HFF-Myc (cell line): ENCODE data around the gene NUP62.

ENCODE experiments used
- DNase-seq: peaks from one replicate; pipeline ENCODE4 v3.0.0-alpha.2; 2011; ENCODE audit warnings: low read depth; ENCODE audit errors: extremely low read depth
- H3K4me3 ChIP-seq: replicated peaks from 2 replicates; pipeline ENCODE4 v1.5.1; 2011; ENCODE audit warnings: low read depth, mild to moderate bottlenecking, control low read depth, low read length
- TF ChIP-seq, protein P1 (sequence below): IDR thresholded peaks from 2 replicates; pipeline ENCODE4 v1.5.1; 2012; ENCODE audit warnings: mild to moderate bottlenecking, low read depth, low read length, control low read depth; ENCODE audit errors: missing control alignments

NUP62 gene

DNA sequence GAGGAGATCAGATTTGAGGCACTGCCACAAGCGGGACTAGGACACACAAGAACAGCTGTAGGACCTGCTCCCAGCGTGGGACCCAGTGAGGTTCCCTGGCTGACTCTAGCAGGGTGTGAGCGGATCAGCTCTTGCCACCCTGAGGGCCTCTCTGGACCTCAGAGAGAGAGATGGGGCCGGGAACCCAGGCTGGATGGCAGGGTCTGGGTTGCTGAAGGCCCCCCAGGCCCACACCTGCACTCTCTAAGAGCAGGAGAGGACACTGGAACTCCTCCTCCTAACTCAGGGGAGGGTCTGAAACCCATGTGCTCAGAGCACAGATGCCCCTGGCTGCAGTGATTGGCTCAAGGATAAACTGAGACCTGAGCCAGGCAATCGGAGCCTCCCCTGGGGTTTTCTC is 19.1 kb downstream of the NUP62 start:
- DNase-seq: no peak
- TF ChIP-seq, protein P1, sequence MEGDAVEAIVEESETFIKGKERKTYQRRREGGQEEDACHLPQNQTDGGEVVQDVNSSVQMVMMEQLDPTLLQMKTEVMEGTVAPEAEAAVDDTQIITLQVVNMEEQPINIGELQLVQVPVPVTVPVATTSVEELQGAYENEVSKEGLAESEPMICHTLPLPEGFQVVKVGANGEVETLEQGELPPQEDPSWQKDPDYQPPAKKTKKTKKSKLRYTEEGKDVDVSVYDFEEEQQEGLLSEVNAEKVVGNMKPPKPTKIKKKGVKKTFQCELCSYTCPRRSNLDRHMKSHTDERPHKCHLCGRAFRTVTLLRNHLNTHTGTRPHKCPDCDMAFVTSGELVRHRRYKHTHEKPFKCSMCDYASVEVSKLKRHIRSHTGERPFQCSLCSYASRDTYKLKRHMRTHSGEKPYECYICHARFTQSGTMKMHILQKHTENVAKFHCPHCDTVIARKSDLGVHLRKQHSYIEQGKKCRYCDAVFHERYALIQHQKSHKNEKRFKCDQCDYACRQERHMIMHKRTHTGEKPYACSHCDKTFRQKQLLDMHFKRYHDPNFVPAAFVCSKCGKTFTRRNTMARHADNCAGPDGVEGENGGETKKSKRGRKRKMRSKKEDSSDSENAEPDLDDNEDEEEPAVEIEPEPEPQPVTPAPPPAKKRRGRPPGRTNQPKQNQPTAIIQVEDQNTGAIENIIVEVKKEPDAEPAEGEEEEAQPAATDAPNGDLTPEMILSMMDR: no peak
- H3K4me3 ChIP-seq: no peak overlapping the region

GRCh38 chr19:49908480-49909420 is 20.6 kb downstream of the NUP62 start:
- DNase-seq: no peak
- H3K4me3 ChIP-seq: no peak overlapping the region
- TF ChIP-seq, protein P1: no peak

- H3K4me3 ChIP-seq: no peak overlapping the region
- TF ChIP-seq, protein P1: no peak
- DNase-seq: no peak
Measured at GRCh38 chr19:49907745-49908446, 21.4 kb downstream of the NUP62 start.

DNA sequence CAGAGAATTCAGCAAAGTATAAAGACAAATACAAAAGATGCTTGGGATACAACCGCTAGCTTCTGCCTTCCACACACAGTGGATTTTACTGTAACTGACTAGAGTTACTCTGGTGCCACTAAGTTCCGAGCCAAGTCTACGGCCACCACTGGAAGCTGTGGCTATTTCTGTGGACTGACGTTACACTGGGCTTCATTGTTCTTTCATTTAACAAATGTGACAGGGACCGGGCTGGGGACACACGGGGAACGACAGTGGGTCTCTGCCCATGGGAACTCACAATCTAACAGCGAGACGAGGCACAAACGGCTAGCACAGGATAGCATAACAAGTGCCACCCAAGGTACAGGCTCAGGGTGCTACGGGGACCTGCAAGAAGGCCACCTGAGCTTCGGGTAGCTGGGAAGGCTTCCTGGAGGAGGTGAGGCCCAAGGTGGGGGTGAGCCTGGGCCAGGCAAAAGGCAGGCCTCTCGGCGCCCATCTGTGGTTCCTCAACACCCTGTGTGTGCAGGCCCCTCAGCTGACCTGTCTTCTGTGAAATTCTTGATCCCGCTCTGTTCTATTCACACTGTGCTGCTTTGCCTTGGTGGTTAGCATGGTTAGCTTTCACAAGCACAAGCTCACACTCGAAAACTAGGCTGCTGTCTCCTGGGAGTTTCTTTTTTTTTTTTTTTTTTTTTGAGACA is 22.3 kb downstream of the NUP62 start:
- no peak overlapping the region for H3K4me3 ChIP-seq
- DNase-seq: no peak
- TF ChIP-seq, protein P1: no peak

DNA sequence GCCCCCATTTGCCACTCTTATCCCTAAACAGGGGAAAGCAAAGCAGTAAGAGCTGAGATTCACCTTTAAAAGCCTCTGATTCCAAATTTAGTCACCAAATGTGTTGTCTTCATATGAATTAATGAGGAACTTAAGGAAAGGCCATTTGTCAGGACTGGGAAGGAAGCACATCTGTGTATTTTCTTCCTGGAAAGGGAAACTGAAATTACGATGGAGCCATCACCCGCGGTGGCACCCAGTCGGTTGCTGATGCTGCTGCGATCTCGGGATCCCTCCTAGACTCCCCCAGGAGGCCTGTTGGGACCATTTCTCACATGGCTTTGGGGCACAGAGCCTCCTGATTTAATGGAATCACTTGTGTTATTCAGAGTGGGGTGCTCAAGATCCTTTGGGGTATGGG is 25.2 kb downstream of the NUP62 start:
- no peak for DNase-seq
- no peak overlapping the region for H3K4me3 ChIP-seq
- TF ChIP-seq, protein P1: no peak

- no peak for DNase-seq
- no peak within 1 kb of the TSS for H3K4me3 ChIP-seq
- TF ChIP-seq, protein P1: no peak
Measured at GRCh38 chr19:49896863-49897621, 32.3 kb downstream of the NUP62 start, which contains the start of gene IL4I1. Gene IL4I1, minus strand, starts transcription at chr19:49896887. Its CDS starts 727 bp downstream, at chr19:49896160.
